HG02759 (cell line): Measurements from ENCODE around the gene RANBP3.
"Not testable (repeated sequence)": the region's sequence is repeated elsewhere in the genome, so short reads cannot be mapped to it uniquely, and the experiment has no call there.

ENCODE experiments used
- ATAC-seq: cut with Tn5 transposase; IDR thresholded peaks from one replicate; pipeline ENCODE4 v1.9.1; 2021; ENCODE audit warnings: mild to moderate bottlenecking, moderate library complexity; ENCODE audit not compliant: unreplicated experiment

RANBP3 gene

GRCh38 chr19:5967994-5968430 is 9.9 kb downstream of the RANBP3 start:
- no peak for ATAC-seq

DNA sequence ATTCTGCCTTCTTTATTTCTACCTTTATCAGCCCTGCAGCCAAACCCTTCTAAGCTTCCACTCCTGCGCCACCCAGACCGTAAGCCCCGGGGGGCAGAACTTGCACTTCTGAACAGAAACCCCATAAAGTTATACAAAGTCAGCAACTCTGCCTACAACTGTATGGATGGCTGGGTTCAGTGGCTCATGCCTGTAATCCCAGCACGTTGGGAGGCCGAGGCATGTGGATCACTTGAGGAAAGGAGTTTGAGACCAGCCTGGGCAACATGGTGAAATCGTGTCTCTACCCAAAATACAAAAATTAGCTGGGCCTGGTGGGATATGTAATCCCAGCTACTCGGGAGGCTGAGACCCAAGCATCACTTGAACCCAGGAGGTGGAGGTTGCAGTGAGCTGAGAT is 10.4 kb downstream of the RANBP3 start:
- ATAC-seq: no peak

DNA sequence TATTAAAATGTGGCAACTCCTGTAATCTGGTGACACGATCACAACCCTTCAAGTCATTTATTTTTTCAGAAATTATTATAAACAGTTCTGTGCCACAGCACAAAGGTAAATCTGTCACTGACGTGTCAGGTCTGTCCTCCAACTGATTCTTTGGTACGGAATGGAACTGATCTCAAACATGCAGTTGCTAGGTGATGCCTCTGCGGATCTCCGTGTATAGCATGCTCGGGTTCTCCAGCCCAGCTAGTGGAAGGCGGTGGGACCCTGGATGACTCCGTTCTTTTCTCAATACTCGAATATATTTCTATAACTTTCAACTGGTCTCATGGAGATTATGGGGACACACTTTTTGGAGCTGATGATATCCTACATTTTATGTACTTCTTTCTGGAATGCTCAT is 11.0 kb downstream of the RANBP3 start:
- no peak for ATAC-seq

DNA sequence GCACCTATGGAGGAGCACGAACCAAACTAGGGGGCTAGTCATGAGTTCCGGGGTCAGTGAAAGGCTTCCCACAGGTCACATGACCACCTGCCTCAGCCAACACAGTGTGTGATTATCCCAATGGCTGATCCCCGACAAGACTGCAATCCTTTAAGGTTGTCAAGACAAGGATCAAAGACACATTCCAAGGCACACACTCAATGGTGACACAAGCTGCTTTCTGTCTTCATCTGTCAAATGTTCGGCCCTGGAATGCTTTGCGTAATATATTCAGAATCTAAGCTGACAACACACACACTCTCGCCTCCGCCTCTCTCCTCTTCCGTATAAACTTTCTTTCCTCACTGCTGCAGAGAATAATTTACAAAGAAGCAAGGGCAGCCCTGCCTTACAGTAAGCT is 11.7 kb downstream of the RANBP3 start:
- ATAC-seq: no peak

- ATAC-seq: no peak
These were observed 12.9 kb downstream of the RANBP3 start for GRCh38 chr19:5964816-5965565.

DNA sequence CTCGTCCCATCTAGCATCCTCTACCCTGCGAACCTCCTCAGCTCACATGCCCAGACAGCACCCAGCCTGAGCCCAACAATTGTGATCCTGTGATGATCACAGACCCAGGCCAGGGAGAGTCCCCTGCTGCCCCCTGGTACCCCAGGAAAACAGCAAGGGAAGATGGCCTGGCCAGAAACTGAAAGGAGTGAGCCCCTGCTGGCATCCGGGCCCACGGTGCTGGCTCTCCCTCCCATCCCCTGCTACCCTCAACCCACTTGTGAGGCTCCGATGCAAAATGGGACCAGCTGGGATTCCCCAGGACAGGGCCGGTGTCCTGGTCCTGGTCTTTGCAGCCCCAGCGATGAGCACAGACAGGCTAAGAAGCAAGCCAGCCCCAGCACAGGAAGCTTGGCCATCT is 14.1 kb downstream of the RANBP3 start:
- ATAC-seq: no peak

GRCh38 chr19:5963259-5963658 is 14.7 kb downstream of the RANBP3 start:
- not testable (repeated sequence) for ATAC-seq

DNA sequence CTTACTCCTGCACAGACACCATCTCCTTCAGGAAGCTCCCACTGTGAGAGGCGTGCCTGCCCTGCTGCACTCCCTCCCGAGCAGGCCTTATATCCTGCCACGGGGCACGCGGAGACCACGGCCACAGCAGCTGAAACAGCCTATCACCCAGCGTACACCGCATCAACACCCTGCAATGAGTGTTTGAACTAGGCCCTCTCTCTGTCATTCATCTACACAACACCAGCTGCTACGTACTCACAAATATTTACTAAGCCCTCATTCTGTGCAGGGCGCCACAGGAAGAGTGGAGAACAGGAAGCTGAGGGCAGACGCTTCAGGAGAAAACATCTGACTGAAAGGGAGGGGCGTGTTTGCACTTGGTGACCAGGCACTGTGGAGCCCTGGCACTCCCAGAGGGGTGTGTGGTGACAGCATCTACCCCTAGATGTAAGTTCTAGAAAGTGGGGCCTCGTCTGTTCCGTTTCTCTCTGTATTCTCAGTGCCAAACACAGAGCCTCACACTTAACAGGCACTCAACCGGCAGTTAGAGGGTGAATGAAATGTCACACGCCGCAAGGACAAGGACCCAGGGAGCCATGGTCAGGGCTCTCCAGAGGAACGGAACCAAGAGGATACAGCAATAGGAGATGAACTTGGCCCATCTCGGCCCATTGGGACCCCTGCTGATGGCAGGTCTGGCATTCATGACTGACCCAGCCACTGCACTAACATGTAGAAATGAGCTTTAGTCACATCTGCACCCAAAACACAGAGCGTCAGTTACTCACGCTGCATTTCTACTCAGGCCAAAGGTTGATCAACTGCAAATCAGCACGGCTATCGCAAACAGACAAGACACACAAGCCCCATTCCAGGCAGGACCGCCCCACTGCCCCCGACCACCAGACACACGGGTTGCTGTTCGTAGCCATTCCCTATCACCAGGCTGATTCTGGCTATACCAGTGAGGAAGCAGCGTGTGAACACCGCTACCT is 15.7 kb downstream of the RANBP3 start:
- ATAC-seq: no peak

- not testable (repeated sequence) for ATAC-seq
These were observed 16.3 kb downstream of the RANBP3 start for GRCh38 chr19:5961641-5961968.

- ATAC-seq: no peak
These were observed 17.6 kb downstream of the RANBP3 start for GRCh38 chr19:5960005-5961001.

GRCh38 chr19:5959260-5960004 is 18.5 kb downstream of the RANBP3 start:
- no peak for ATAC-seq

DNA sequence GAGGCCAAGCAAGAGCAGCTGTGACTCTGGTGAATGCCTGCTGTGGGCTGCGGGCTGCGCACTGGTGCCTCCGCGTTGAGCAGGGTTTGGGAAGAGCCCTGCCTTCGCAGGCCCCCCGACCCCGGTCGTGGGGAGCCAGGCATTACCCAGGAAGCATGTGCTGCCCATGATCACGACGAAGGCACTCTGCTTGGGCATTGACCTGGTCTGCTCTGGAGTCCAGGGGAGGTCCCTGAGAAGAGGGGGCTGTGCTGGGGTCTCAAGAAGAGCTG is 19.2 kb downstream of the RANBP3 start:
- ATAC-seq: no peak

- ATAC-seq: no peak
These were observed 19.7 kb downstream of the RANBP3 start for GRCh38 chr19:5958074-5958850.

GRCh38 chr19:5957170-5957569 is 20.8 kb downstream of the RANBP3 start:
- no peak for ATAC-seq

DNA sequence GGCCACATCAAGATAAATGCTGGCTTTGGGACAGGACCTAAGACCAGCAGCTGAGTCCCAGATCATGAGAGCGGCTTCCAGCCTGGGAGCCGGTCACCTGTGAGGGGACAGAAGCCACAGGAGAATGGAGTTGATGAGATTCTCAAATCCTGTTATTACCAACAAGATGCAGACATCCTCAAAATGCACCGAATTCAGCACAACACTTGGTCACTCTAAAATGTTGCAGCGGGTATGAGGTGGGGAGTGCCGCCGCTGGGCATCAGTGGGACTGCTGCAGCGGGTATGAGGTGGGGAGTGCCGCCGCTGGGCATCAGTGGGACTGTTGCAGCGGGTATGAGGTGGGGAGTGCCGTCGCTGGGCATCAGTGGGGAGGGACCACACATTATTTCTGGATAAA is 21.2 kb downstream of the RANBP3 start:
- no peak for ATAC-seq

GRCh38 chr19:5956323-5956722 is 21.6 kb downstream of the RANBP3 start:
- ATAC-seq: no peak

DNA sequence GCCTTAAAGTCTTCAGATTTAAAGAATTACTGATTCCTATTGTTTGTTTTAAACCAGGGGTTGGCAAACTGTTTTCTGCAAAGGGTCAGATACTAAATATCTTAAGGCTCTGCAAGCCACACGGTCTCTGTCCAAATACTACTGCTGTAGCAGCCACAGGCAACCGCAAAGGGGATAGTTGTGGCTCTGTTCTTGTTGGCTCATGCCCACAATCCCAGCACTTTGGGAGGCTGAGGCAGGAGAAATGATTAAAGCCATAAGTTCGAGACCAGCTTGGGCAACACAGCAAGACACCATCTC is 22.4 kb downstream of the RANBP3 start:
- ATAC-seq: no peak

DNA sequence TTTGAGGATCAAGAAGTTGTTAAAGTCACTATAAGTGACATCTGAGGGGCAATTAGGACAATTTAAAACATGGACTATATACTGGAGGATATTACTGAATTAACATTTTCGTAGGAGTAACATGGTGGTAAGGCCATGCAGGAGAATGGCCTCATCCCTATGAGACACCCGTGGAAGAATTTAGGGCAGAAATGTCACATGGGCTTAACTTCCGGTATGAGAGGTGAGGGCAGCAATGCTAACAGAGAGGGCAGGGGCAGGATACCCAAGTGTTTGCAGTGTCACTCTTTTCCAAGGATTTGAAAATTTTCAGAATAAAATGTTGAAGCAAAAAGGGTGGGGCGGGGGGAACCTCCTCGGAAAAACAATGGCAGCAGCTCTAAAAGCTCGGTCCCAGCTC is 23.6 kb downstream of the RANBP3 start:
- ATAC-seq: no peak

DNA sequence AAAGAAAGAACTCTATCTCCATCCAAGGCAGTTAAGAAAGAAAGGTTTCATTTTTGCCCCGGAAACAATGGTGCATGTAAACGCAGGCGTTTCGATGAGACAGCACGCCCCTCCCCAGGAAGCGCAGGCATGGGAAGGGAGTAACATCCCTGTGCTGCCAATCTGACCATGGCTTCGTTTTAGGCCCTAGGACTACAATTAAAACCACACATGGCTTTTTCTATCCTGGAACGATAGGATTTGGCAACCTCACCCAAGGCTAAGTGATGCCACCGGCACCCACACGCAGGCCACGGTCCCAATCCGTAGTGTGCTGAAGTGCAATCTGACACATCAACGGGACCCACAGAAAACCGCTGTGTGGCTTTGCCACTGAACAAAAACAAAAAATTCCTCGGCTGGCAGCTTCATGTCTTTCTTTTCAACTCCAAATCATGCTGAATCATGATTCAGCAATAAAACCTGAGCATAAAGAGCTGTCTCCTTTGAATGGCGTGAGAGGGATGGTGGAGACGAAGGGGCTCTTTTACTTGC is 24.2 kb downstream of the RANBP3 start:
- no peak for ATAC-seq
